Keratinocyte (primary cell): Measurements from ENCODE around the gene TSPAN4. TPM values are rescaled to one million over a fixed set of nuclear protein-coding genes. Genes with fewer than 3 reads are reported as not detected.
A peak's percentile ranks its signal among the peaks of the same experiment; 100 is the strongest.

Experiments
- DNase-seq: peaks from one replicate; pipeline ENCODE4 v3.0.0-alpha.2; 2011; ENCODE audit warnings: low read depth, missing footprints, low spot score
- FAIRE-seq: peaks from 2 replicates; lab custom pipeline; 2011; peaks lifted over from hg19 to GRCh38; lab: Jason Lieb, UNC
- H2AFZ ChIP-seq: 2 replicates; pipeline ENCODE4 v1.6.0; 2012; ENCODE audit warnings: low read length, control low read depth, inconsistent platforms; ENCODE audit not compliant: control insufficient read depth
- H3K27ac ChIP-seq: 2 replicates; pipeline ENCODE4 v1.5.1; 2011; ENCODE audit warnings: low read length; ENCODE audit not compliant: control insufficient read depth, insufficient read depth
- H3K27me3 ChIP-seq: 3 replicates; pipeline ENCODE4 v1.6.0; 2011; ENCODE audit warnings: low read length; ENCODE audit not compliant: control insufficient read depth, insufficient read depth; ENCODE audit errors: extremely low read depth
- H3K36me3 ChIP-seq, 2 experiments: 2 replicates in 1 of 2; 3 replicates in 1 of 2; pipeline ENCODE4 v1.5.1; 2011; ENCODE audit warnings: low read length in 2 of 2, mild to moderate bottlenecking in 1 of 2; ENCODE audit not compliant: control insufficient read depth in 2 of 2, insufficient read depth in 2 of 2; ENCODE audit errors: extremely low read depth in 1 of 2
- H3K4me1 ChIP-seq: 3 replicates; pipeline ENCODE4 v1.5.1; 2011; ENCODE audit warnings: low read length; ENCODE audit not compliant: control insufficient read depth, insufficient read depth; ENCODE audit errors: extremely low read depth
- H3K4me2 ChIP-seq: 3 replicates; pipeline ENCODE4 v1.6.0; 2011; ENCODE audit warnings: low read depth, low read length; ENCODE audit not compliant: control insufficient read depth, insufficient read depth; ENCODE audit errors: extremely low read depth
- H3K4me3 ChIP-seq, 3 experiments: fragments of 200-600 bp in 1 of 3; sonication (generic) in 1 of 3; 2 replicates in 2 of 3; 3 replicates in 1 of 3; pipeline ENCODE4 v1.5.1; 2011 to 2016; ENCODE audit warnings: low read length in 3 of 3, mild to moderate bottlenecking in 3 of 3, control low read depth in 2 of 3, inconsistent platforms in 1 of 3, low read depth in 1 of 3, mixed read lengths in 1 of 3, mixed run types in 1 of 3, moderate library complexity in 1 of 3; ENCODE audit not compliant: control insufficient read depth in 2 of 3, insufficient read depth in 2 of 3; ENCODE audit errors: extremely low read depth in 1 of 3
- H3K79me2 ChIP-seq: 2 replicates; pipeline ENCODE4 v1.6.0; 2012; ENCODE audit warnings: low read length; ENCODE audit not compliant: control insufficient read depth, insufficient read depth
- H3K9ac ChIP-seq: 3 replicates; pipeline ENCODE4 v1.6.0; 2011; ENCODE audit warnings: low read length; ENCODE audit not compliant: control insufficient read depth, insufficient read depth; ENCODE audit errors: extremely low read depth
- H3K9me1 ChIP-seq: 3 replicates; pipeline ENCODE4 v1.6.0; 2011; ENCODE audit warnings: low read length; ENCODE audit not compliant: control insufficient read depth, insufficient read depth; ENCODE audit errors: extremely low read depth
- H3K9me3 ChIP-seq: 2 replicates; pipeline ENCODE4 v1.5.1; 2012; ENCODE audit warnings: low read depth, low read length; ENCODE audit not compliant: control insufficient read depth
- H4K20me1 ChIP-seq: 3 replicates; pipeline ENCODE4 v1.6.0; 2011; ENCODE audit warnings: low read length; ENCODE audit not compliant: control insufficient read depth, insufficient read depth; ENCODE audit errors: extremely low read depth
- EZH2 ChIP-seq: IDR thresholded peaks from one replicate; pipeline ENCODE4 v1.6.1; 2012; ENCODE audit warnings: inconsistent platforms, mild to moderate bottlenecking, low read length, moderate library complexity
- dilution Hi-C: fragments of 300-500 bp; cut with MboI; formaldehyde crosslinking; loops from one replicate; pipeline ENCODE4 v1.7.0; 2020; ENCODE audit warnings: low sequenced_read_pairs; ENCODE audit not compliant: extremely low pct_ligation_motif_present
- polyA plus RNA-seq, 5 experiments: library from polyadenylated mRNA; depleted of rRNA in 3 of 5; stranded (reverse) in 3 of 5; stranded (forward) in 1 of 5; unstranded in 1 of 5; fragments of >200 nt; gene quantifications; 1 replicate in 1 of 5; 2 replicates in 3 of 5; 3 replicates in 1 of 5; pipeline versions ENCODE4 v1.2.1 to v1.2.3, GENCODE V29; 2011 to 2012; ENCODE audit warnings: missing spikeins in 2 of 5, low read depth in 1 of 5, low replicate concordance in 1 of 5
- TF ChIP-seq, protein P1 (sequence below), 3 experiments: IDR thresholded peaks in 1 of 3; conservative IDR thresholded peaks in 1 of 3; optimal IDR thresholded peaks in 1 of 3; 2 replicates in 2 of 3; 3 replicates in 1 of 3; pipeline versions ENCODE3 to v1.5.1; 2011; ENCODE audit warnings: low read length in 3 of 3, mild to moderate bottlenecking in 3 of 3, moderate library complexity in 2 of 3, control low read depth in 1 of 3, inconsistent platforms in 1 of 3; ENCODE audit not compliant: insufficient read depth in 2 of 3; ENCODE audit errors: extremely low read depth in 1 of 3

The TSPAN4 gene
- polyA plus RNA-seq, 1 donor (not counting 4 experiments of a cell fraction or from before 2014, with no cell fraction given), result 42.1 TPM

DNA sequence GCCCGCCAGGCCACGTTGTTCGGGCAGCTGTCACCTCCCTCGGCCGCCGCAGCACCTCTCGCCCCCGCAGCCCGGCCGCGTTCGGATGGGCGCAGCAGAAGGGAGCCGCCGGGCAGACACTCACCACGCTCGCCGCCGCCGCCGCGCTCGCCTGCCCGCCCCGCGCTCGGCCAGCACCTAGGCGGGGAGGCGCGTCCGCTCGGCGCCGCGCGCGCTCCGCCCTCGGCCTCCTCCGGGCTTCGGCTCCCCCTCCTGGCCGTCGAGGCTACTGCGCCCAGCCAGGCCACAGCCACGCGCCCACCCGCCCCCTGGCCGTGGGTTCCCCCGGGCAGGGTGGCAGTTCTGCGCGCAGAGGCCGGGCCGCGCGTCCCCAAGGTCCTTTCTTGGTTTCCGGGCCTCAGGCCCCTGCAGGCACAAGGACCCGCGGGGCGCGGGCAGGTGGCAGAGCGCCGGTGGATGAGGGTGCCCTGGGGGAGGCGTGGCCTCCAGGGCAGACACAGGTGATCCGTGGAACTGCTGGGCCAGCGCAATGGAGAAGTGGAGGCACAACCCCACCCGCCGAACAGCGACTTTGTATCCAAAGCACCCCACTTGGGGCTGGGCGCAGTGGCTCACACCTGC, 44.4 kb upstream of the TSPAN4 start, which contains the start of gene SLC25A22:
Gene SLC25A22 (minus strand): TSS at position 189 of the 621 bp plus-strand sequence. CDS start 3,275 bp downstream, outside the sequence.
- Histone ChIP-seq H3K4me1 (peaks cover 17% of the 10 kb centered on the region), H4K20me1 (no peaks in the 10 kb centered on the region), H3K79me2 (no peaks in the 10 kb centered on the region), H3K9me3 (no peaks in the 10 kb centered on the region), H3K4me3 (peak within 1 kb of the TSS; percentile 84 to 89 (median 86)), H3K9me1 (no peaks in the 10 kb centered on the region), H3K27ac (peak within 1 kb of the TSS; percentile 70), H3K9ac (peak within 1 kb of the TSS; percentile 80), H2AFZ (peak within 1 kb of the TSS; percentile 66), H3K4me2 (peak within 1 kb of the TSS; percentile 96), H3K36me3 (peaks cover 7 to 21% of the 10 kb centered on the region in 2 experiments), H3K27me3 (no peaks in the 10 kb centered on the region)
- TF ChIP-seq EZH2, result no peak
- TF ChIP-seq, protein P1, sequence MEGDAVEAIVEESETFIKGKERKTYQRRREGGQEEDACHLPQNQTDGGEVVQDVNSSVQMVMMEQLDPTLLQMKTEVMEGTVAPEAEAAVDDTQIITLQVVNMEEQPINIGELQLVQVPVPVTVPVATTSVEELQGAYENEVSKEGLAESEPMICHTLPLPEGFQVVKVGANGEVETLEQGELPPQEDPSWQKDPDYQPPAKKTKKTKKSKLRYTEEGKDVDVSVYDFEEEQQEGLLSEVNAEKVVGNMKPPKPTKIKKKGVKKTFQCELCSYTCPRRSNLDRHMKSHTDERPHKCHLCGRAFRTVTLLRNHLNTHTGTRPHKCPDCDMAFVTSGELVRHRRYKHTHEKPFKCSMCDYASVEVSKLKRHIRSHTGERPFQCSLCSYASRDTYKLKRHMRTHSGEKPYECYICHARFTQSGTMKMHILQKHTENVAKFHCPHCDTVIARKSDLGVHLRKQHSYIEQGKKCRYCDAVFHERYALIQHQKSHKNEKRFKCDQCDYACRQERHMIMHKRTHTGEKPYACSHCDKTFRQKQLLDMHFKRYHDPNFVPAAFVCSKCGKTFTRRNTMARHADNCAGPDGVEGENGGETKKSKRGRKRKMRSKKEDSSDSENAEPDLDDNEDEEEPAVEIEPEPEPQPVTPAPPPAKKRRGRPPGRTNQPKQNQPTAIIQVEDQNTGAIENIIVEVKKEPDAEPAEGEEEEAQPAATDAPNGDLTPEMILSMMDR (optimal IDR thresholded peaks at IDR 0.05 in 1 of 3, IDR thresholded peaks at IDR 0.05 in 1 of 3, conservative IDR thresholded peaks at IDR 0.05 in 1 of 3; ENCODE audit: extremely low read depth in 1 of 3, insufficient read depth in 2 of 3, low read length in 3 of 3), result peak; percentile 40 to 78 (median 69)
- DNase-seq (no peak), FAIRE-seq (no peak)
- dilution Hi-C loops, result no loop called here

DNA sequence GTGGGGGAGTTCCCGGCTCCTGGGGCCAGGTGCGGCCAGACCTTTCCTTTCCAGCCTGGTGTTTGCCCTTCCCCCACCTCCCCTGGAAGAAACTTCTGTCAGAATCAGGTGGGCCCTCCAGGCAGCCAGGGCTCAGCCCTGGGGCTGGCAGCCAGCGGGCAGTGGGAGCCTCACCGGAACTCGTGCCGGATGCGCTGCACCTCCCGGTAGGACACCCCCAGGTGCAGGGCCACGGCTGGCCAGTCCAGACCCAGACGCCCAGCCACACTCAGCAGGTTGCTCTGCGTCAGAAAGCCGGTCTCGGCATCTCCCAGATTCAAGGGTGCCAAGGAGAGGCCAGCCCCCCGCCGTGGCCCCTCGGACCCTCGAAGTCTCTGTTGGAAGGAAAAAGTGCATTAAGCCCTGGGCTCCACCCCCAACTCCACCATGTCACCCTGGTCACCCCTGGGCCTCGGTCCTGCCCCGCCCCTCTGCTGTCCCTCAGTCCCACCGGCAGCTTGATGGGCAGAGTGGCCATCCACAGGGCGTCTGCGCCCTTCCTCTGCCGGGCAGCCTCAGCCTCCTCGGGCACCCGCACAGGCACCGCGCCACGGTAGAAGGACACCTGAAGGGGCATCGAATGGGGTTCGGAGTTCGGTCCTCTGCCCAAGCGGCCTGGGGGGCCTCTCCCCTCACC, 42.9 kb upstream of the TSPAN4 start:
- H3K36me3 ChIP-seq, result peaks cover 0 to 17% of the 10 kb centered on the region in 2 experiments
- FAIRE-seq, result no peak
- no peak for DNase-seq
- no peak overlapping the region for H3K4me2 ChIP-seq
- H2AFZ ChIP-seq, result no peak overlapping the region
- no peaks in the 10 kb centered on the region for H3K9me3 ChIP-seq
- no peaks in the 10 kb centered on the region for H3K27me3 ChIP-seq
- no peak for TF ChIP-seq EZH2
- TF ChIP-seq, protein P1 (optimal IDR thresholded peaks at IDR 0.05 in 1 of 3, IDR thresholded peaks at IDR 0.05 in 1 of 3, conservative IDR thresholded peaks at IDR 0.05 in 1 of 3; ENCODE audit: extremely low read depth in 1 of 3, insufficient read depth in 2 of 3, low read length in 3 of 3), result no peak
- no peak overlapping the region for H3K9ac ChIP-seq
- H3K4me1 ChIP-seq, result peaks cover 29% of the 10 kb centered on the region
- H4K20me1 ChIP-seq, result no peaks in the 10 kb centered on the region
- no peak overlapping the region for H3K27ac ChIP-seq
- no peaks in the 10 kb centered on the region for H3K9me1 ChIP-seq
- H3K79me2 ChIP-seq, result no peaks in the 10 kb centered on the region
- H3K4me3 ChIP-seq, result no peak overlapping the region
- dilution Hi-C loops, result no loop called here
